ENCODE measurements around the gene KLRG1. TPM values are rescaled to one million over a fixed set of nuclear protein-coding genes. Genes with fewer than 3 reads are reported as not detected.

KLRG1 gene
- total RNA-seq, 1 experiment from 2014 or later, result 2.1 TPM

DNA sequence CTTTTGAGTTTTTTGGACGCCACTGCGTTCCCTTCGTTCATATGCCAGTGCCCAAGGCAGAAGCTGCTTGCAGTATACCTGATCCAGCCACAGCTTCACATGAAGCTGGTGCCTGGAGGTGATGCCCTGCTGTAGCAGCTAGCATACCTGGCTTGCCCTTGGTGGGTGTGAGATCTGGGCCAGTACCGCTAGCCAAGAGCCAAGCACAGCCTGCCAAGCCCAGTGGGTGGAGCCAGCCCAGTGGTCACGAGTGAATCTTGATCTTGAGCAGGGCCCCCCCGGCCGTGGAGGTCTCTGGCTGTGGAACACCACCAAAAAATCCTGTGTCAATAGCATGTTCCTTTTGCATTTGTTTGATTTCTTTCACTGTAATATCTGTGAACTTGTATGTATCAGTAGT, 32.6 kb upstream of the KLRG1 start:
- TF ChIP-seq, protein P1, sequence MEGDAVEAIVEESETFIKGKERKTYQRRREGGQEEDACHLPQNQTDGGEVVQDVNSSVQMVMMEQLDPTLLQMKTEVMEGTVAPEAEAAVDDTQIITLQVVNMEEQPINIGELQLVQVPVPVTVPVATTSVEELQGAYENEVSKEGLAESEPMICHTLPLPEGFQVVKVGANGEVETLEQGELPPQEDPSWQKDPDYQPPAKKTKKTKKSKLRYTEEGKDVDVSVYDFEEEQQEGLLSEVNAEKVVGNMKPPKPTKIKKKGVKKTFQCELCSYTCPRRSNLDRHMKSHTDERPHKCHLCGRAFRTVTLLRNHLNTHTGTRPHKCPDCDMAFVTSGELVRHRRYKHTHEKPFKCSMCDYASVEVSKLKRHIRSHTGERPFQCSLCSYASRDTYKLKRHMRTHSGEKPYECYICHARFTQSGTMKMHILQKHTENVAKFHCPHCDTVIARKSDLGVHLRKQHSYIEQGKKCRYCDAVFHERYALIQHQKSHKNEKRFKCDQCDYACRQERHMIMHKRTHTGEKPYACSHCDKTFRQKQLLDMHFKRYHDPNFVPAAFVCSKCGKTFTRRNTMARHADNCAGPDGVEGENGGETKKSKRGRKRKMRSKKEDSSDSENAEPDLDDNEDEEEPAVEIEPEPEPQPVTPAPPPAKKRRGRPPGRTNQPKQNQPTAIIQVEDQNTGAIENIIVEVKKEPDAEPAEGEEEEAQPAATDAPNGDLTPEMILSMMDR (conservative IDR thresholded peaks at IDR 0.05), result no peak
- H3K9me3 Mint-ChIP-seq, result peaks cover 16 to 18% of the 10 kb centered on the region in 2 experiments

More for the DNA sequence above, 32.6 kb upstream of the KLRG1 start:
- H3K9me3 ChIP-seq (ENCODE audit: control insufficient read depth, low read depth, low read length), result peaks cover 25% of the 10 kb centered on the region
- no peaks in the 10 kb centered on the region for H3K23me2 ChIP-seq (ENCODE audit: insufficient read length, low read depth, low read length, poor library complexity, severe bottlenecking)
- H3K4me1 Mint-ChIP-seq, result peaks cover 0 to 3% of the 10 kb centered on the region in 2 experiments; a peak in 1 of 4 replicates
- H3K4me3 Mint-ChIP-seq, result no peak overlapping the region
- no peak overlapping the region for H2BK120ac ChIP-seq (ENCODE audit: low read depth, low read length, poor library complexity, severe bottlenecking)
- H3K4ac ChIP-seq (ENCODE audit: low read depth, low read length), result no peak overlapping the region
- no peak overlapping the region for H3K18ac ChIP-seq (ENCODE audit: insufficient read length, low read depth, low read length)
- H2AFZ ChIP-seq (ENCODE audit: low read length), result no peak overlapping the region
- H2AK5ac ChIP-seq (ENCODE audit: insufficient read length, low read length), result no peak overlapping the region
- WGBS (ENCODE audit: extremely low coverage, insufficient read length, low lambda C conversion rate), result no CpG with 5 or more reads among the region's 7 CpGs
- H3K36me3 Mint-ChIP-seq (ENCODE audit: insufficient read depth in 1 of 3, low read depth in 3 of 3), result peaks cover 29 to 51% (median 43%) of the 10 kb centered on the region in 3 experiments
- no peaks in the 10 kb centered on the region for H3K79me1 ChIP-seq (ENCODE audit: insufficient read depth, low read depth, low read length, poor library complexity, severe bottlenecking)
- no peak overlapping the region for H4K5ac ChIP-seq (ENCODE audit: insufficient read length, low read depth, low read length)
- H3K27me3 Mint-ChIP-seq (ENCODE audit: low read depth), result no peaks in the 10 kb centered on the region
- no peak overlapping the region for H3T11ph ChIP-seq (ENCODE audit: low read length)
- H3K27ac Mint-ChIP-seq, result no peak overlapping the region
- peak; percentile 48 for DNase-seq
- H3K27ac ChIP-seq (ENCODE audit: insufficient read length, low read depth, low read length), result no peak overlapping the region
- no peak overlapping the region for H2BK15ac ChIP-seq (ENCODE audit: low read depth, low read length)
- H2BK20ac ChIP-seq (ENCODE audit: low read depth, low read length, poor library complexity, severe bottlenecking), result no peak overlapping the region
- H3K56ac ChIP-seq (ENCODE audit: insufficient read length, low read depth, low read length), result no peak overlapping the region
- no peak overlapping the region for H2BK12ac ChIP-seq (ENCODE audit: insufficient read length, low read depth, low read length)
- H3K79me2 ChIP-seq (ENCODE audit: insufficient read depth, low read length), result no peaks in the 10 kb centered on the region
- no peaks in the 10 kb centered on the region for H4K20me1 ChIP-seq (ENCODE audit: control insufficient read depth, insufficient read depth, insufficient read length)
- H3K9ac ChIP-seq (ENCODE audit: extremely low read depth, insufficient read length, low read length), result no peak overlapping the region
- no peaks in the 10 kb centered on the region for H3K27me3 ChIP-seq (ENCODE audit: insufficient read depth, low read length)
- no peak overlapping the region for H3K23ac ChIP-seq (ENCODE audit: insufficient read length, low read depth, low read length)
- no peak overlapping the region for H3K4me2 ChIP-seq (ENCODE audit: insufficient read depth, insufficient read length, low read length)
- H3K4me1 ChIP-seq (ENCODE audit: insufficient read depth, low read length), result no peaks in the 10 kb centered on the region
- no peak overlapping the region for H3K14ac ChIP-seq (ENCODE audit: insufficient read depth, low read length)
- no peak overlapping the region for H4K91ac ChIP-seq (ENCODE audit: insufficient read length, low read depth, low read length)
- H4K8ac ChIP-seq (replicated peaks; ENCODE audit: insufficient read length, low read depth, low read length), result no peak overlapping the region
- H2BK5ac ChIP-seq (ENCODE audit: insufficient read length, low read length), result no peak overlapping the region
